Common myeloid progenitor, CD34-positive (primary cell): Measurements from ENCODE around the gene NT5C3B.

Experiments
- CTCF ChIA-PET: fragments of 350-600 bp; sonication (Branson Sonifier 250); formaldehyde crosslinking; loops from one replicate; lab custom pipeline; 2021; ENCODE audit warnings: antibody characterized with exemption; lab: Charles Lee
- POLR2A ChIA-PET: fragments of 350-600 bp; sonication (Branson Sonifier 250); formaldehyde crosslinking; loops from one replicate; lab custom pipeline; 2021; ENCODE audit warnings: antibody characterized with exemption; lab: Charles Lee
- DNase-seq, 3 donors: peaks; one replicate each; pipeline versions ENCODE4 v3.0.0 to v3.0.0-alpha.2; 2013
- H3K27ac ChIP-seq, 2 experiments: 1 replicate in 1 of 2; 2 replicates in 1 of 2; pipeline ENCODE4 v1.7.0; 2013; ENCODE audit warnings: inconsistent platforms in 2 of 2, low read length in 2 of 2, mild to moderate bottlenecking in 2 of 2, low read depth in 1 of 2, moderate library complexity in 1 of 2; ENCODE audit not compliant: severe bottlenecking in 2 of 2, insufficient read depth in 1 of 2, poor library complexity in 1 of 2
- H3K27me3 ChIP-seq, 5 experiments: replicated peaks in 2 of 5; 1 replicate in 3 of 5; 2 replicates in 2 of 5; pipeline versions ENCODE4 v1.6.1 to v1.7.0; 2013; ENCODE audit warnings: low read length in 4 of 5, mild to moderate bottlenecking in 2 of 5, moderate library complexity in 2 of 5, inconsistent platforms in 1 of 5; ENCODE audit not compliant: insufficient read depth in 5 of 5, control insufficient read depth in 4 of 5
- H3K36me3 ChIP-seq, 4 experiments: 1 replicate in 2 of 4; 2 replicates in 2 of 4; pipeline versions ENCODE4 v1.6.1 to v1.7.0; 2013; ENCODE audit warnings: low read length in 3 of 4, control low read depth in 1 of 4, mild to moderate bottlenecking in 1 of 4; ENCODE audit not compliant: control insufficient read depth in 4 of 4, insufficient read depth in 4 of 4
- H3K4me1 ChIP-seq, 4 experiments: 1 replicate in 3 of 4; 2 replicates in 1 of 4; pipeline versions ENCODE4 v1.6.1 to v1.7.1; 2013; ENCODE audit warnings: low read length in 3 of 4, mild to moderate bottlenecking in 3 of 4, control low read depth in 1 of 4, inconsistent platforms in 1 of 4, moderate library complexity in 1 of 4; ENCODE audit not compliant: control insufficient read depth in 4 of 4, insufficient read depth in 4 of 4; ENCODE audit errors: control extremely low read depth in 1 of 4
- H3K4me3 ChIP-seq, 7 experiments: 1 replicate in 4 of 7; 2 replicates in 3 of 7; pipeline versions ENCODE4 v1.5.1 to v1.7.0; 2013; ENCODE audit warnings: mild to moderate bottlenecking in 7 of 7, low read length in 6 of 7, moderate library complexity in 6 of 7, inconsistent platforms in 2 of 7, low read depth in 2 of 7, control low read depth in 1 of 7; ENCODE audit not compliant: insufficient read depth in 4 of 7, control insufficient read depth in 1 of 7; ENCODE audit errors: extremely low read depth in 1 of 7
- H3K9me3 ChIP-seq, 5 experiments: 1 replicate in 4 of 5; 2 replicates in 1 of 5; pipeline versions ENCODE4 v1.6.1 to v1.7.1; 2013; ENCODE audit warnings: low read length in 4 of 5, mild to moderate bottlenecking in 2 of 5, inconsistent platforms in 1 of 5, low read depth in 1 of 5, moderate library complexity in 1 of 5; ENCODE audit not compliant: control insufficient read depth in 4 of 5, insufficient read depth in 2 of 5; ENCODE audit errors: control extremely low read depth in 1 of 5
- WGBS: methylation state at CpG from one replicate; pipeline ENCODE4 v1.1.5; 2013; ENCODE audit not compliant: insufficient coverage; 5-methylcytosine and 5-hydroxymethylcytosine counted together

NT5C3B gene

GRCh38 chr17:41796121-41796895 is 39.7 kb downstream of the NT5C3B start:
- Histone ChIP-seq H3K27me3 (no peaks in the 10 kb centered on the region), H3K36me3 (no peaks in the 10 kb centered on the region), H3K27ac (no peak overlapping the region), H3K4me1 (peaks cover 0 to 17% (median 16%) of the 10 kb centered on the region in 4 experiments), H3K9me3 (no peaks in the 10 kb centered on the region), H3K4me3 (no peak overlapping the region)
- POLR2A ChIA-PET, result interaction anchor here (0.8 kb wide), 1 partner anchor 10 kb away, joined by 6 read pairs; the partner anchor contains the start of gene JUP
- DNase-seq, result no peak
- CTCF ChIA-PET, result interaction anchor here (0.8 to 2.7 kb wide), 8 partner anchors 9 to 163 kb away, joined by 3 to 9 read pairs (median 4); partner anchors contain the start of genes HAP1 and JUP
- 98% methylated on average over 7 of the region's 10 CpGs for WGBS

DNA sequence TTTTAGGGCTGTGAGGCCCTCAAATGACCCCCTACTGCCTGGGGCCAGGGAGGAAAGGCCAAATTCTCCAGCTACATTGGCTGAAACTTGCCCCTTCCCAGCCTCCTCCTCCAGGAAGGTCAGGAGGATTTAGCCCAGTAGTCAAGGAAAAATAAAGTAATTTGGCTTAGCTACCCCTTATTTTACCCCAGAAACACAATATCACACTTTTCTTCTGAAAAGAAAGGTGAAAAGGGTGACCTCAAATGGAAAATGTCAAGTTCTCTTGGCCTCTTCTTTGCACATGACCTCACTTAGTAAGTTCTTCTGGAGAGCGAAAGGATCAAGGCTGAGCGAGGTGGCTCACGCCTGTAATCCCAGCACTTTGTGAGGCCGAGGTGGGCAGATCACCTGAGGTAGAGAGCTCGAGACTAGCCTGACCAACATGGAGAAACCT is 41.5 kb downstream of the NT5C3B start:
- DNase-seq, result no peak
- Histone ChIP-seq H3K9me3 (no peaks in the 10 kb centered on the region), H3K27me3 (no peaks in the 10 kb centered on the region), H3K4me1 (peaks cover under 1 to 28% (median 18%) of the 10 kb centered on the region in 4 experiments), H3K36me3 (no peaks in the 10 kb centered on the region), H3K4me3 (no peak overlapping the region), H3K27ac (no peak overlapping the region)
- ChIA-PET CTCF (interaction anchor here (1.0 to 2.7 kb wide), 3 partner anchors 8 to 59 kb away, joined by 4 to 9 read pairs (median 4); partner anchors contain the start of gene JUP), POLR2A (interaction anchor here (1.0 to 1.1 kb wide), 2 partner anchors 8 to 44 kb away, joined by 3 read pairs; partner anchors contain the start of gene JUP)
- WGBS, result 100% methylated on average over 1 of the region's 5 CpGs

DNA sequence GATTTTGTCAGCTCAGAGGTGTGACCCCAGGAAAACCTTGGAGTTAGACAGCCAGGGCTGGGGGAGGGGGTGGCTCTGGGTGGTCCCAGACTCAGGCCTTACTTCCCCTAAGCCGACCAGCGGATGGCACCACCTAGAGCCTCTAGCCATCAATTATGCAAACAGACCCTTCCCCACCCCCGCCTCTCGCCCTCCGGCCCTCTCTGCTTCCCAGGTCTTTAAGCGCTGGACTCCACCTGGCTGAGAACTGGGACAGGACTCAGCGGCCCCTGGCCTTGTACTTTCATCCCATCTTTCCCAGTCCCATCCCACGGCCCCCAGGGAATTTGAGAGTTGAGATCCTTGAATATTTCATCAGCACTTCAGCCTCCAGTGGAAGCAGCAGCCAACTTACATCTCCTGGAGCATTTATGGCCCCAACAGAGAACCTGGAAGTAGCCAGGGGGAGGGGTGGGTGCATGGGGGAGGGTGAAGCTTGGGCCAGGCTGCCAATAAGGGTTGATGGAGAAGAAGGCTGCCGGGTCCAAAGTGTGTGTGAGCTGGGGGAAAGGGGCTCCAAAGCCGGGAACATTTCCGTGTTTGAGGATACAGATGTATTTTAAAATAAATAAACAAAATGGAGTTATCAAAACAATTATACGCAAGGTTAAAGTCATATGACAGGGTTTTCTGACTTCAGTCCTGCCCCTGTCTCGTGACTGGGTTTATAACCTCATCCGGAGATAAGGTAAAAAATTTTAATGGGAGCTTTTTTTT is 42.1 kb downstream of the NT5C3B start:
- H3K27ac ChIP-seq, result peak overlapping the region in 1 of 2 experiments; percentile 43
- ChIA-PET CTCF (interaction anchor here (1.0 to 2.7 kb wide), 7 partner anchors 8 to 59 kb away, joined by 3 to 10 read pairs (median 4); partner anchors contain the start of gene JUP), POLR2A (interaction anchor here (1.1 kb wide), 1 partner anchor 8 kb away, joined by 3 read pairs; the partner anchor contains the start of gene JUP)
- H3K9me3 ChIP-seq, result no peaks in the 10 kb centered on the region
- H3K4me1 ChIP-seq, result peaks cover 2 to 34% (median 23%) of the 10 kb centered on the region in 4 experiments
- no peaks in the 10 kb centered on the region for H3K36me3 ChIP-seq
- no peaks in the 10 kb centered on the region for H3K27me3 ChIP-seq
- DNase-seq, result no peak
- WGBS, result 95% methylated on average over 6 of the region's 14 CpGs
- no peak overlapping the region for H3K4me3 ChIP-seq

DNA sequence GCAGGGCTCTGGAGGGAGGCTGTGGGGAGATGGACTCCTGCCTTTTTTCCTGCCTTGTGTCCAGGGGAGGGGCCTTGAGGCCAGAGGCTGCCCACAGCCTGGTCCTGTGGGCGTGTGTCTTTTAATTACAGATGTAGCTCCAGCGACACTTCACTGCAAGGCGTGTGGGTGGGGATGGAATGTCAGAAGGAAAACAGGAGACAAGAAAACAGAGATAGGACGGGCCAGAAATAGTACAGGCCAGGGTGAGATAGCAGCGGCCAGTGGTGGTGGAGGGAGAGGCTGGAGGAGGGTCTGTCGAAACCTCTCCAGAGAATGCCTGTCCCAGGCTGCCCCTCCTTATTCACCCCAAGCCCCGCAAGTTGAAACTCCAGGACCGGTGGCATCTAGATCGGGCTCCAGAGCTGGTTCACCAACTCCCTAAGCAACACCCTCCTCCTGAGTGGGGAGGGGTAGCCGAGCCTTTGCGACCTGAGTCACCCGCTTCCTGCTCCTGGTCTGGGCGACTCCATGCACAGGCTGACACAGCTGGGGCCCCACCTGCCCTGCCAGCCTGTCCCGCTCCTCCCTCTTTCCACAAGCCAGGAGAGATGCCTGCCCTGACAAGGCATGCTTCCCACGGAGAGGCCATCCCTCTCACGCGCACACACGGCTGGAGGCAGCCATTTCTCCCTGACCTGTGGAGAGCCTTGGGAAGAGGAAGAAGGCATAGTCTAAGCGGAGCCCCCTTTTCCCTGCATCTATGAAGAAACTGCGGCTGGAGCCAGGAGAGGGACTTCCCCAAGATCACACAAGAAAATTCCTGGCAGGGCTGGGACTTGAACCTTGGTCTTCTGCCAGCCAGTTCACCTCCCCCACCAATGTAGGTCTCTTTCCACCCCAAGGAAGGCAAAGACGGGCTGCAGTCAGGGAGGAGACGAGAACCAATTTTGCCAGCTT is 42.9 kb downstream of the NT5C3B start:
- POLR2A ChIA-PET, result interaction anchor here (0.6 kb wide), 1 partner anchor 551 kb away, joined by 4 read pairs; no protein-coding TSS in a partner anchor
- Histone ChIP-seq H3K36me3 (no peaks in the 10 kb centered on the region), H3K27me3 (no peaks in the 10 kb centered on the region), H3K4me1 (peaks cover 4 to 41% (median 30%) of the 10 kb centered on the region in 4 experiments), H3K27ac (peak overlapping the region in 1 of 2 experiments; percentile 43), H3K4me3 (peak overlapping the region in 2 of 7 experiments; percentile 32 to 48), H3K9me3 (no peaks in the 10 kb centered on the region)
- CTCF ChIA-PET, result interaction anchor here (0.6 to 1.6 kb wide), 6 partner anchors 9 to 67 kb away, joined by 3 to 10 read pairs (median 4); no protein-coding TSS in a partner anchor
- peak; percentile 59 to 81 (median 79) for DNase-seq
- WGBS, result 50% methylated on average over 13 of the region's 22 CpGs

DNA sequence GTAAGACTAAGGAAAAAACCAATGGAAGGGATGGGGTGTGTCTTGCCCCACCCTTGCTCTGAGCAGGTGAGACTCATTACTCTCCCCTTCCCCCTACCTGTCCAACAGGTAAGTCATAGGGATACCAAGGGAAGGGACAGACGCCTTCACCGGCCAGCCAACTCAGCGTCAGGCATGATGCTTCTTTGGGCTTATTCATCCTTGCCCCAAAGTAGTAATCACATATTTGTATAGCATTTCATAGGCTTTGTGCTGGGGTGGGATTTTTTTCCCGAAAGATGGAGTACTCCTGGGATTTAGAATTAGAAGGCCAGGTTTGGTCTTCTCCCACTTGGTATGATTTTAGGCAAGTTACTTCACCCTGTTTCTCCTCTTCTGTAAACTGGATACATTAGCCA is 49.0 kb downstream of the NT5C3B start:
- POLR2A ChIA-PET, result interaction anchor here (0.7 to 3.7 kb wide), 13 partner anchors 7 to 1647 kb away, joined by 3 to 40 read pairs (median 4); partner anchors contain the start of genes CASC3 and P3H4
- H3K36me3 ChIP-seq, result peaks cover 0 to 4% (median 0%) of the 10 kb centered on the region in 4 experiments
- CTCF ChIA-PET, result interaction anchor here (0.7 to 5.1 kb wide), 17 partner anchors 8 to 97 kb away, joined by 3 to 42 read pairs (median 4); no protein-coding TSS in a partner anchor
- no peak overlapping the region for H3K27ac ChIP-seq
- no peaks in the 10 kb centered on the region for H3K27me3 ChIP-seq
- DNase-seq, result no peak
- H3K4me1 ChIP-seq, result peaks cover 17 to 77% (median 59%) of the 10 kb centered on the region in 4 experiments
- H3K9me3 ChIP-seq, result no peaks in the 10 kb centered on the region
- WGBS, result no CpG with 5 or more reads among the region's 4 CpGs
- peak overlapping the region in 1 of 7 experiments; percentile 10 for H3K4me3 ChIP-seq
